Nephron (organoid): ENCODE measurements around the gene KDM6A.
"Not testable (repeated sequence)": the region's sequence is repeated elsewhere in the genome, so short reads cannot be mapped to it uniquely, and the experiment has no call there.

Experiments
- H3K27ac Mint-ChIP-seq, 3 experiments: 2 replicates each; pipeline ENCODE4 v1.8.0; 2020; ENCODE audit warnings: mixed read lengths in 3 of 3, mild to moderate bottlenecking in 2 of 3, moderate library complexity in 1 of 3
- H3K27me3 Mint-ChIP-seq: 2 replicates; pipeline ENCODE4 v1.8.0; 2021; ENCODE audit warnings: low read depth, mild to moderate bottlenecking, moderate library complexity, mixed read lengths
- H3K36me3 Mint-ChIP-seq: 2 replicates; pipeline ENCODE4 v1.8.0; 2020; ENCODE audit warnings: low read depth, mixed read lengths
- H3K4me1 Mint-ChIP-seq: 2 replicates; pipeline ENCODE4 v1.8.0; 2020; ENCODE audit warnings: mixed read lengths
- H3K4me3 Mint-ChIP-seq, 3 experiments: 2 replicates each; pipeline ENCODE4 v1.8.0; 2020; ENCODE audit warnings: mild to moderate bottlenecking in 3 of 3, mixed read lengths in 3 of 3, moderate library complexity in 2 of 3
- H3K9me3 Mint-ChIP-seq: 2 replicates; pipeline ENCODE4 v1.8.0; 2020; ENCODE audit warnings: mixed read lengths
- TF ChIP-seq, protein P1 (sequence below), 3 experiments: fragments of 200-600 bp; sonication (generic); IDR thresholded peaks; one replicate each; pipeline ENCODE4 v1.5.0; 2021; ENCODE audit warnings: antibody characterized with exemption in 3 of 3; ENCODE audit not compliant: unreplicated experiment in 3 of 3

KDM6A gene

DNA sequence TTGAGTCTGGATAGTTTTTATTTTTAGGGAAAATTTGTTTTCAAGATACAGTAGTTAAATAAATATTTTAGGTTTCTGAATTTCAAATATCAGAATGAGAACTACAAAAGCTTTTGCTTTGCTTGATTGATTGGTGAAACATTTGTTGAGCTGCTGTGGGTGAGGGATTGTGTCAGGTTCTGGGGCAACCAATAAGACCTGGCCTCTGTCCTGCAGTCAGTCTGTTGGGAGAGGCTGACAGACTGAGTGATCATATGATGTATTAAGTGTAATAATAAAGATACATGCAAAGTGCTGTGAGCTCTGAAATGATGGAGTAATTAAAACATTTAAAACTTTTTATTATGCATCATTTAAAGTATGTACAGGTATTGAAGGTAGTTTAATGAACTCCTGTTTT, 9.6 kb downstream of the KDM6A start:
- TF ChIP-seq, protein P1, sequence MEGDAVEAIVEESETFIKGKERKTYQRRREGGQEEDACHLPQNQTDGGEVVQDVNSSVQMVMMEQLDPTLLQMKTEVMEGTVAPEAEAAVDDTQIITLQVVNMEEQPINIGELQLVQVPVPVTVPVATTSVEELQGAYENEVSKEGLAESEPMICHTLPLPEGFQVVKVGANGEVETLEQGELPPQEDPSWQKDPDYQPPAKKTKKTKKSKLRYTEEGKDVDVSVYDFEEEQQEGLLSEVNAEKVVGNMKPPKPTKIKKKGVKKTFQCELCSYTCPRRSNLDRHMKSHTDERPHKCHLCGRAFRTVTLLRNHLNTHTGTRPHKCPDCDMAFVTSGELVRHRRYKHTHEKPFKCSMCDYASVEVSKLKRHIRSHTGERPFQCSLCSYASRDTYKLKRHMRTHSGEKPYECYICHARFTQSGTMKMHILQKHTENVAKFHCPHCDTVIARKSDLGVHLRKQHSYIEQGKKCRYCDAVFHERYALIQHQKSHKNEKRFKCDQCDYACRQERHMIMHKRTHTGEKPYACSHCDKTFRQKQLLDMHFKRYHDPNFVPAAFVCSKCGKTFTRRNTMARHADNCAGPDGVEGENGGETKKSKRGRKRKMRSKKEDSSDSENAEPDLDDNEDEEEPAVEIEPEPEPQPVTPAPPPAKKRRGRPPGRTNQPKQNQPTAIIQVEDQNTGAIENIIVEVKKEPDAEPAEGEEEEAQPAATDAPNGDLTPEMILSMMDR (IDR thresholded peaks at IDR 0.05; ENCODE audit: unreplicated experiment in 3 of 3) = no peak
- Mint-ChIP-seq H3K4me1 (no peaks in the 10 kb centered on the region), H3K4me3 (no peak overlapping the region), H3K9me3 (peaks cover 20% of the 10 kb centered on the region), H3K27me3 (no peaks in the 10 kb centered on the region), H3K36me3 (peaks cover 22% of the 10 kb centered on the region), H3K27ac (no peak overlapping the region)

DNA sequence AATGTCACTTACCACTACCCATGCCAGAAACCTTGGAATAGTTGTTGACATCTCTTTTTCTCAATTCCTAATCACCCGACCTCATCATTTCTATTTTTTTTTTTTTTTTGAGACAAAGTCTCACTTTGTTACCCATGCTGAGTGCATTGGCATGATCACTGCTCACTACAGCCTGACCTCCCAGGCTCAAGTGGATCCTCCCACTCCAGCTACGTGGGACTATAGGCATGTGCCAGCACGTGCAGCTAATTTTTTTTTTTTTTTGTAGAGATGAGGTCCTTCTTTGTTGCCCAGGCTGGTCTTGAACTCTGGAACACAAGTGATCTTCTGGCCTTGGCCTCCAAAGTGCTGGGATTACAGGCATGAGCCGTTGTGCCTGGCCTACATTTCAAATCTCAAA, 12.0 kb downstream of the KDM6A start:
- Mint-ChIP-seq H3K36me3 (peaks cover 21% of the 10 kb centered on the region), H3K9me3 (peaks cover 18% of the 10 kb centered on the region), H3K27ac (no peak overlapping the region), H3K4me3 (no peak overlapping the region), H3K4me1 (no peaks in the 10 kb centered on the region), H3K27me3 (no peaks in the 10 kb centered on the region)
- TF ChIP-seq, protein P1 (IDR thresholded peaks at IDR 0.05; ENCODE audit: unreplicated experiment in 3 of 3) = no peak

DNA sequence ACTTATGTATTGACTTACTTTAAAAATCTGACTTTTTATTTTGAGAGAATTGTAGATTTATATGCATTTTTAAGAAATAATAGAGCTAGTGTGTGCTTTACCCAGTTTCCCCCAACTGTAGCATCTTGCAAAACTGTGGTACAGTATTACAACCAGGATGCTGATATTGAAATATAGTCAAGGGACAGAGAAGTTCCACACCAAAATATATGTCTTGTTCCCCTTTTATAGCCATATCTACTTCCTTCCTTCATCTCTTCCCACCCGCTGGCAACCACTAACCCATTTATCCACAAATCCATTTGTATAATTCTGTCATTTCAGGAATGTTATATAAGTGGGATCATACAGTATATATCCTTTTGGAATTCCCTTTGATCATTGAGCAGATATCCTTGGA, 16.8 kb downstream of the KDM6A start:
- Mint-ChIP-seq H3K4me1 (no peaks in the 10 kb centered on the region), H3K36me3 (peaks cover 30% of the 10 kb centered on the region), H3K27me3 (no peaks in the 10 kb centered on the region), H3K9me3 (peaks cover 33% of the 10 kb centered on the region), H3K27ac (no peak overlapping the region), H3K4me3 (no peak overlapping the region)
- TF ChIP-seq, protein P1 (IDR thresholded peaks at IDR 0.05; ENCODE audit: unreplicated experiment in 3 of 3) = no peak

DNA sequence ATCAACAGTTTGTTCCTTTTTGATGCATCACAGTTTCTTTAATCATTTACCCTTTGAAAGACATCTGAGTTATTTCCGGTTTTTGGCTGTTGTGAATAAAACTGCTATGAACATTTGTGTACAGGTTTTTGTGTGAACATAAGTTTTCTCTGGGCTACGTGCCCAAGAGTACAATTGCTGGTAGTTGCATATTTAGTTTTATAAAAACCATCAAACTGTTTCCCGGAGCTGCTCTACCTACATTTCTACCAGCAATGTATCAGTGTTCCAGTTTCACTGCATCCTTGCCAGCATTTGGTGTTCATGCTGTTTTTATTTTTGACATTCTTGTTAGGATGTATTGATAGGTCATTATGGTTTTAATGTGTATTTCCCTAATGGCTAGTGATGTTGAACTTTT, 17.3 kb downstream of the KDM6A start:
- TF ChIP-seq, protein P1 (IDR thresholded peaks at IDR 0.05; ENCODE audit: unreplicated experiment in 3 of 3) = no peak
- Mint-ChIP-seq H3K27ac (no peak overlapping the region), H3K27me3 (no peaks in the 10 kb centered on the region), H3K9me3 (peaks cover 33% of the 10 kb centered on the region), H3K4me3 (no peak overlapping the region), H3K36me3 (peaks cover 30% of the 10 kb centered on the region), H3K4me1 (no peaks in the 10 kb centered on the region)

DNA sequence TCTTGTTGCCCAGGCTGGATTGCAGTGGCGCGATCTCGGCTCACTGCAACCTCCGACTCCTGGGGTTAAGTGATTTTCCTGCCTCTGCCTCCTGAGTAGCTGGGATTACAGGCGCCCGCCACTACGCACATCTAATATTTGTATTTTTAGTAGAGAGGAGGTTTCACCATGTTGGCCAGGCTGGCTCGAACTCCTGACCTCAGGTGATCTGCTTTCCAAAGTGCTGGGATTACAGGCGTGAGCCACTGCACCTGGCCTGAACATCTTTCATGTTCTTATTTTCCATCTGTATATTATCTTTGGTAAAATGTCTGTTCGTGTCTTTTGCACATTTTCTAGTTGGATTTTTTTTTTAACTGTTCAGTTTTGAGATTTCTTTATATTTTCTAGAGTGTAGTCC, 17.7 kb downstream of the KDM6A start:
- not testable (repeated sequence) for H3K27ac Mint-ChIP-seq, H3K4me3 Mint-ChIP-seq, H3K27me3 Mint-ChIP-seq, H3K4me1 Mint-ChIP-seq
- Mint-ChIP-seq H3K9me3 (peaks cover 36% of the 10 kb centered on the region), H3K36me3 (peaks cover 32% of the 10 kb centered on the region)

DNA sequence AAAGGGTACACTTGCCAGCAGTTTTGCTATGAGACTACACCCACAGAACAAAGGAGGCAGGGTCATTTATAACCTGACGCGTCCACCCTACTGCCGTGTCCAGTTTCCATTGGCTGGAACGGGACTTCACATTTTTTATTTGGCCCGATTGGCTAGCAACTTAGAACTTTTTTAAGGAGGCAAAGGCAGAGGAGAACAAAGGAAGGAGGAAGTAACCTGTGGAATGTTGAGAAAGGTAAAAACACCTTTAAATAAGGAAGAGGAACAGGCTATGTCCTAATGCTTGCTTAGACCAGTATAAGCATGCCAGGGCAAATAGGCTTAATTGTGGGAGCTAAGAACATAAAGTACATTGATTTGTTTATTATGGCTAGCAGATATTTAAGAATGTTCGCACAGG, 18.7 kb downstream of the KDM6A start:
- TF ChIP-seq, protein P1 (IDR thresholded peaks at IDR 0.05; ENCODE audit: unreplicated experiment in 3 of 3) = no peak
- Mint-ChIP-seq H3K36me3 (peaks cover 37% of the 10 kb centered on the region), H3K9me3 (peaks cover 42% of the 10 kb centered on the region), H3K4me1 (no peaks in the 10 kb centered on the region), H3K27ac (no peak overlapping the region), H3K4me3 (no peak overlapping the region), H3K27me3 (no peaks in the 10 kb centered on the region)

DNA sequence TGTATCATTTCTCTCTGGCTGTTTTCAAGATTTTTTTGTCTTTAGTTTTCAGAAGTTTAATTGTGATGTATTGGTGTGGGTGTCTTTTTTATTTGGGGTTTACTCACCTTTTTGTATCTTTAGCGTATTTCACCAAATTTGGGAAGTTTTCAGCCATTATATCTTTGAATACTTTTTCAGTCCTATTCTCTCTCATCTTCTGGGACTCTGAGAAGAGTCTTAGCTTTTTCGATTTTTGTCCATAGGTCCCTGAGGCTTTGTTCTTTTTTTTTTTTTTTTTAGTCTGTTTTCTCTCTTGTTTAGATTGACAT, 23.8 kb downstream of the KDM6A start:
- no peak overlapping the region for H3K27ac Mint-ChIP-seq
- no peaks in the 10 kb centered on the region for H3K4me1 Mint-ChIP-seq
- no peak overlapping the region for H3K4me3 Mint-ChIP-seq
- peaks cover 46% of the 10 kb centered on the region for H3K36me3 Mint-ChIP-seq
- H3K9me3 Mint-ChIP-seq = peaks cover 49% of the 10 kb centered on the region
- TF ChIP-seq, protein P1 (IDR thresholded peaks at IDR 0.05; ENCODE audit: unreplicated experiment in 3 of 3) = no peak
- H3K27me3 Mint-ChIP-seq = no peaks in the 10 kb centered on the region
